CD14-positive monocyte (primary cell): Measurements from ENCODE around the gene C1QTNF5. TPM values are rescaled to one million over a fixed set of nuclear protein-coding genes. Genes with fewer than 3 reads are reported as not detected.
A peak's percentile ranks its signal among the peaks of the same experiment; 100 is the strongest.

Experiments
- DNase-seq, 3 donors: peaks; one replicate each; pipeline ENCODE4 v3.0.0-alpha.2; 2011 to 2022
- H2AFZ ChIP-seq: 2 replicates; pipeline ENCODE4 v1.6.0; 2012; ENCODE audit warnings: mild to moderate bottlenecking, low read depth, low read length, inconsistent platforms; ENCODE audit not compliant: insufficient read depth, poor library complexity, severe bottlenecking
- H3K27ac ChIP-seq, 2 donors: 1 replicate in 1 of 2; 2 replicates in 1 of 2; pipeline ENCODE4 v1.5.1; 2012 to 2013; ENCODE audit warnings: low read length in 2 of 2, control low read depth in 1 of 2, inconsistent platforms in 1 of 2, low read depth in 1 of 2, mild to moderate bottlenecking in 1 of 2
- H3K27me3 ChIP-seq, 2 donors: one replicate each; pipeline versions ENCODE4 v1.6.0 to v1.6.1; 2011 to 2013; ENCODE audit warnings: low read length in 2 of 2; ENCODE audit not compliant: control insufficient read depth in 2 of 2, insufficient read depth in 2 of 2
- H3K36me3 ChIP-seq, 2 donors: replicated peaks in 1 of 2; 1 replicate in 1 of 2; 2 replicates in 1 of 2; pipeline versions ENCODE4 v1.5.1 to v1.6.1; 2012 to 2013; ENCODE audit warnings: low read length in 2 of 2, control low read depth in 1 of 2, inconsistent platforms in 1 of 2, mild to moderate bottlenecking in 1 of 2; ENCODE audit not compliant: insufficient read depth in 2 of 2, control insufficient read depth in 1 of 2
- H3K4me1 ChIP-seq, 2 donors: 1 replicate in 1 of 2; 2 replicates in 1 of 2; pipeline versions ENCODE4 v1.5.1 to v1.6.1; 2012 to 2013; ENCODE audit warnings: low read length in 2 of 2, control low read depth in 1 of 2, inconsistent platforms in 1 of 2, mild to moderate bottlenecking in 1 of 2, moderate library complexity in 1 of 2; ENCODE audit not compliant: insufficient read depth in 2 of 2, control insufficient read depth in 1 of 2
- H3K4me2 ChIP-seq: replicated peaks from 2 replicates; pipeline ENCODE3; 2012; ENCODE audit warnings: low read length, moderate library complexity, mild to moderate bottlenecking; ENCODE audit not compliant: poor library complexity, severe bottlenecking; ENCODE audit errors: extremely low read depth
- H3K4me3 ChIP-seq, 3 experiments: fragments of 200-600 bp in 1 of 3; sonication (generic) in 1 of 3; replicated peaks in 1 of 3; 1 replicate in 2 of 3; 2 replicates in 1 of 3; pipeline ENCODE4 v1.5.1; 2011 to 2013; ENCODE audit warnings: low read length in 3 of 3, mild to moderate bottlenecking in 3 of 3, control low read depth in 2 of 3, low read depth in 2 of 3, inconsistent platforms in 1 of 3, moderate library complexity in 1 of 3
- H3K79me2 ChIP-seq: 2 replicates; pipeline ENCODE4 v1.6.0; 2012; ENCODE audit warnings: mild to moderate bottlenecking, control low read depth, inconsistent platforms, low read length, moderate library complexity; ENCODE audit not compliant: insufficient read depth
- H3K9ac ChIP-seq: 2 replicates; pipeline ENCODE4 v1.6.0; 2017; ENCODE audit warnings: low read length, mild to moderate bottlenecking; ENCODE audit not compliant: insufficient read depth, poor library complexity, severe bottlenecking
- H3K9me3 ChIP-seq, 2 donors: replicated peaks in 1 of 2; 1 replicate in 1 of 2; 2 replicates in 1 of 2; pipeline versions ENCODE4 v1.5.1 to v1.6.1; 2012 to 2013; ENCODE audit warnings: low read length in 2 of 2, control low read depth in 1 of 2; ENCODE audit not compliant: control insufficient read depth in 1 of 2, insufficient read depth in 1 of 2
- H4K20me1 ChIP-seq: 2 replicates; pipeline ENCODE4 v1.6.0; 2012; ENCODE audit warnings: mild to moderate bottlenecking, low read length, control low read depth, moderate library complexity; ENCODE audit not compliant: insufficient read depth
- H3K27ac Mint-ChIP-seq, 7 donors: one replicate each; pipeline ENCODE4 v1.8.0; 2020; ENCODE audit warnings: mild to moderate bottlenecking in 7 of 7, mixed read lengths in 7 of 7, moderate library complexity in 6 of 7, inconsistent platforms in 2 of 7
- H3K27me3 Mint-ChIP-seq, 3 donors: one replicate each; pipeline ENCODE4 v1.8.0; 2021 to 2022; ENCODE audit warnings: low read depth in 3 of 3, mild to moderate bottlenecking in 3 of 3, mixed read lengths in 3 of 3, moderate library complexity in 3 of 3, inconsistent platforms in 1 of 3
- H3K36me3 Mint-ChIP-seq, 2 donors: one replicate each; pipeline ENCODE4 v1.8.0; 2020; ENCODE audit warnings: mixed read lengths in 2 of 2, inconsistent platforms in 1 of 2, mild to moderate bottlenecking in 1 of 2
- H3K4me1 Mint-ChIP-seq: one replicate; pipeline ENCODE4 v1.8.0; 2020; ENCODE audit warnings: mild to moderate bottlenecking, mixed read lengths
- H3K4me3 Mint-ChIP-seq, 2 donors: one replicate each; pipeline ENCODE4 v1.8.0; 2020; ENCODE audit warnings: mild to moderate bottlenecking in 2 of 2, mixed read lengths in 2 of 2, moderate library complexity in 1 of 2
- H3K9me3 Mint-ChIP-seq, 7 donors: one replicate each; pipeline ENCODE4 v1.8.0; 2020 to 2022; ENCODE audit warnings: mixed read lengths in 7 of 7, mild to moderate bottlenecking in 6 of 7, moderate library complexity in 6 of 7, inconsistent platforms in 2 of 7
- CTCF ChIP-seq: fragments of 200-600 bp; IDR thresholded peaks from one replicate; pipeline ENCODE4 v1.8.0; 2022; ENCODE audit warnings: antibody characterized with exemption, mild to moderate bottlenecking
- whole genome bisulfite sequencing: methylation state at CpG from one replicate; pipeline ENCODE4 v1.1.5; 2013; ENCODE audit warnings: missing lambda C conversion rate; ENCODE audit not compliant: insufficient coverage; 5-methylcytosine and 5-hydroxymethylcytosine counted together
- intact Hi-C, 2 donors: fragments of 100-400 bp; cut with micrococcal nuclease; formaldehyde crosslinking; loops; one replicate each; pipeline versions ENCODE4 v1.15.0 to v1.15.1; 2023
- polyA plus RNA-seq, 3 donors: library from polyadenylated mRNA; depleted of rRNA in 1 of 3; unstranded in 2 of 3; stranded (reverse) in 1 of 3; fragments of 300-500 nt in 2 of 3; fragments of >200 nt in 1 of 3; fragmentation: Illumina TruSeq in 2 of 3; gene quantifications; 1 replicate in 2 of 3; 2 replicates in 1 of 3; pipeline ENCODE4 v1.2.3, GENCODE V29; 2012 to 2021

Gene C1QTNF5
- polyA plus RNA-seq, 3 donors, result not detected

DNA sequence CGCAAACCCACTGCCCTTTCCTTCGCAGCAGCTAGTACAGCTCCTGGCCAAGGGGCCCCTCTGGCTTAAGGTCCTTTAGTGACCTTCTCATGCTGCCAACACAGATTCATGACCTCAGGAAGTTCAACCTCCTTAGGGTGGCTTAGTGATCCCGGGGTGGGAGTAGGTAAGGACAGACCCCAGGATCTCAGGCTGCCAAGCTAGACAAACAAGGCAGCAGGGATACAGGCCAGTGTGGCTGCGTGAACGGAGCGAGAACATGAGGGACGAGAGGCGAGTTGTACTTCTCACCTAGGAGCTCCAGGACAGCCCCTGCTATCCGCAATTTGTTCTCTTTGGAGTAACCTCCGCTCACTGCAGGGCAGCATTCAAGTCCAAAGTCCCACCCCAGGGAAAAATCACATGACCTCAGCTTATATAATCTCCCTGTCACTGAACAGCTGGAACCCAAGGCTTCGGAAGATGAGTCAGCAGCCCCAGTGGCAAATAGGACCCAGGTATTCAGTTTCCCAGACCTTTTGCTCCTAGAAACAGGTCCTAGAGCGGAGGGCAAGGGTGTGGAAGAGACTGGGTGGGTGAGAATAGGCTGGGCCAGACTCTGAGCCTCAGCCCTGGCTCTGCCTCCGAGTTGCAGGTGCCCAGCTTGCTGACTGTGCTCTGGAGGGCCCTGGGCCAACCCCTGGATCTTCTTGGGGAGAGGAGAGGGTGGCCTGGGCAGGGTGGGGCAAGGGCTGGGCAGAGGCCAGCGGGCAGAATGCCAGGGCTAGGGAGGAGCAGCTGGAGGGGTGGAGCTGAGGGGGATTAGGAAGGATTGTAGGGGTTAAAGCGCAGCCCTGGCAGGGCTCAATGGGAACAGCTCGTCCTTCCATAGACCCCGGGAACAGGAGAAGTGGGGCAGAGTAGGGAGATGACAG lies 27.7 kb upstream of the C1QTNF5 start:
- H3K27ac ChIP-seq, result no peak overlapping the region
- H3K27me3 Mint-ChIP-seq, result peaks cover 29 to 36% (median 31%) of the 10 kb centered on the region in 3 donors
- no peak overlapping the region for H3K4me2 ChIP-seq
- no peak for DNase-seq
- H3K9me3 ChIP-seq, result no peaks in the 10 kb centered on the region
- H3K4me1 Mint-ChIP-seq, result peaks cover 6% of the 10 kb centered on the region
- no peak overlapping the region for H3K9ac ChIP-seq
- H3K36me3 Mint-ChIP-seq, result peaks cover 3 to 4% of the 10 kb centered on the region in 2 donors
- no peak for TF ChIP-seq CTCF
- no peak overlapping the region for H2AFZ ChIP-seq
- peaks cover 15 to 18% of the 10 kb centered on the region in 2 donors for H3K27me3 ChIP-seq
- H3K27ac Mint-ChIP-seq, result peak overlapping the region in 1 of 7 donors; percentile 20
- H3K4me3 ChIP-seq, result no peak overlapping the region
- WGBS, result 81% methylated on average over 15 of the region's 17 CpGs
- H3K4me1 ChIP-seq, result peaks cover 4 to 11% of the 10 kb centered on the region in 2 donors
- H3K9me3 Mint-ChIP-seq, result peaks cover 0 to 5% (median 3%) of the 10 kb centered on the region in 7 donors
- no peaks in the 10 kb centered on the region for H3K79me2 ChIP-seq
- no peaks in the 10 kb centered on the region for H4K20me1 ChIP-seq
- H3K36me3 ChIP-seq, result no peaks in the 10 kb centered on the region
- H3K4me3 Mint-ChIP-seq, result no peak overlapping the region
- intact Hi-C loops, result no loop called here

DNA sequence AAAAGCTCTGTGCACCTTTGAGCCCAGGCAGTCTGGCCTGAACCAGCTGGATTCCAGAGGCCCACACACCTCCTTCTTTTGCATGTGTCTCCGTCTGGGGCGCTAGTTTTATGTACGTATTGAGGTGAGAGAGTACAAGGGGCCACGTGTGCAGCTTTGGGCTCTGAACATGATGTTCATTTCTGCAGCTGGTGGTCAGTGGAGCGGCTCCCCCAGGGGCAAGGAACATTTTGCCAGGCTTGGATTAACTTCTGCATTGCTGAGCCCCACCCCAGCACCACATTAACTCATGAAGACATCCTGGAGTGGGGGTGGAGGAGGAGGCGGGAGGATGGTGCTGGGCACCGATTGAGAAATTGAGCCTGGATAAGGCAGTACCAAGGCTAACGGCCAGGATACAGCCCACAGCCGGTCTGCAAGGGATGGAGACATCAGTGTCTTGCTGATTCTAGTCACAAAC lies 27.0 kb upstream of the C1QTNF5 start:
- no peak for TF ChIP-seq CTCF
- Mint-ChIP-seq H3K9me3 (peaks cover 0 to 5% (median 3%) of the 10 kb centered on the region in 7 donors), H3K27ac (no peak overlapping the region), H3K27me3 (peaks cover 36 to 43% (median 38%) of the 10 kb centered on the region in 3 donors), H3K4me1 (peaks cover 8% of the 10 kb centered on the region), H3K4me3 (no peak overlapping the region), H3K36me3 (peaks cover 3 to 4% of the 10 kb centered on the region in 2 donors)
- Histone ChIP-seq H3K9ac (no peak overlapping the region), H3K9me3 (no peaks in the 10 kb centered on the region), H3K4me3 (no peak overlapping the region), H3K36me3 (no peaks in the 10 kb centered on the region), H3K27ac (no peak overlapping the region), H3K4me2 (no peak overlapping the region), H3K79me2 (no peaks in the 10 kb centered on the region), H3K4me1 (peaks cover 7 to 14% of the 10 kb centered on the region in 2 donors), H4K20me1 (no peaks in the 10 kb centered on the region), H2AFZ (no peak overlapping the region), H3K27me3 (peaks cover 19 to 25% of the 10 kb centered on the region in 2 donors)
- intact Hi-C loops, result no loop called here
- DNase-seq, result no peak
- 71% methylated on average over 5 of the region's 9 CpGs for WGBS
